Hematopoietic multipotent progenitor cell (in vitro differentiated cells): Measurements from ENCODE around the gene BRI3BP. TPM values are rescaled to one million over a fixed set of nuclear protein-coding genes. Genes with fewer than 3 reads are reported as not detected.
"Not testable (repeated sequence)": the region's sequence is repeated elsewhere in the genome, so short reads cannot be mapped to it uniquely, and the experiment has no call there.

ENCODE experiments used
- DNase-seq, 3 donors: peaks; one replicate each; pipeline ENCODE4 v3.0.0-alpha.2; 2011 to 2015; ENCODE audit warnings: low read depth in 2 of 3, low spot score in 2 of 3
- total RNA-seq: library from RNA; depleted of rRNA; stranded (reverse); fragments of >200 nt; gene quantifications from one replicate; pipeline ENCODE4 v1.2.3, GENCODE V29; 2012

BRI3BP gene
- total RNA-seq, 1 donor: 6.7 TPM

GRCh38 chr12:125018356-125018755 is 24.9 kb downstream of the BRI3BP start:
- no peak for DNase-seq

GRCh38 chr12:125021096-125021495 is 27.7 kb downstream of the BRI3BP start:
- no peak for DNase-seq

GRCh38 chr12:125021771-125022170 is 28.3 kb downstream of the BRI3BP start:
- DNase-seq: no peak

- DNase-seq: no peak
These were observed 29.6 kb downstream of the BRI3BP start for GRCh38 chr12:125023065-125023464.

- no peak for DNase-seq
These were observed 31.6 kb downstream of the BRI3BP start for GRCh38 chr12:125024949-125025563.

GRCh38 chr12:125025606-125026235 is 32.3 kb downstream of the BRI3BP start:
- DNase-seq: no peak

GRCh38 chr12:125028106-125028505 is 34.7 kb downstream of the BRI3BP start:
- no peak for DNase-seq

- no peak for DNase-seq
These were observed 36.4 kb downstream of the BRI3BP start for GRCh38 chr12:125029761-125030358.

GRCh38 chr12:125031471-125031870 is 38.0 kb downstream of the BRI3BP start:
- DNase-seq: not testable (repeated sequence)

- no peak for DNase-seq
These were observed 39.2 kb downstream of the BRI3BP start for GRCh38 chr12:125032466-125033152.

- no peak for DNase-seq
These were observed 39.8 kb downstream of the BRI3BP start for GRCh38 chr12:125033288-125033687.

- DNase-seq: no peak
These were observed 45.7 kb downstream of the BRI3BP start for GRCh38 chr12:125038976-125039625.

GRCh38 chr12:125049093-125049458 is 55.6 kb downstream of the BRI3BP start:
- DNase-seq: no peak

- no peak for DNase-seq
These were observed 57.0 kb downstream of the BRI3BP start for GRCh38 chr12:125050446-125050845.

GRCh38 chr12:125050868-125051267 is 57.4 kb downstream of the BRI3BP start:
- no peak for DNase-seq

GRCh38 chr12:125053821-125054220 is 60.4 kb downstream of the BRI3BP start:
- DNase-seq: no peak

GRCh38 chr12:125055591-125055990 is 62.1 kb downstream of the BRI3BP start:
- DNase-seq: no peak

GRCh38 chr12:125056306-125056705 is 62.9 kb downstream of the BRI3BP start:
- DNase-seq: no peak

- DNase-seq: no peak
These were observed 64.3 kb downstream of the BRI3BP start for GRCh38 chr12:125057708-125058107.

GRCh38 chr12:125061229-125061628 is 67.8 kb downstream of the BRI3BP start:
- DNase-seq: no peak

GRCh38 chr12:125063522-125063921 is 70.1 kb downstream of the BRI3BP start:
- not testable (repeated sequence) for DNase-seq
